ENCODE measurements around the gene ZNF93.

- TF ChIP-seq, protein P1, sequence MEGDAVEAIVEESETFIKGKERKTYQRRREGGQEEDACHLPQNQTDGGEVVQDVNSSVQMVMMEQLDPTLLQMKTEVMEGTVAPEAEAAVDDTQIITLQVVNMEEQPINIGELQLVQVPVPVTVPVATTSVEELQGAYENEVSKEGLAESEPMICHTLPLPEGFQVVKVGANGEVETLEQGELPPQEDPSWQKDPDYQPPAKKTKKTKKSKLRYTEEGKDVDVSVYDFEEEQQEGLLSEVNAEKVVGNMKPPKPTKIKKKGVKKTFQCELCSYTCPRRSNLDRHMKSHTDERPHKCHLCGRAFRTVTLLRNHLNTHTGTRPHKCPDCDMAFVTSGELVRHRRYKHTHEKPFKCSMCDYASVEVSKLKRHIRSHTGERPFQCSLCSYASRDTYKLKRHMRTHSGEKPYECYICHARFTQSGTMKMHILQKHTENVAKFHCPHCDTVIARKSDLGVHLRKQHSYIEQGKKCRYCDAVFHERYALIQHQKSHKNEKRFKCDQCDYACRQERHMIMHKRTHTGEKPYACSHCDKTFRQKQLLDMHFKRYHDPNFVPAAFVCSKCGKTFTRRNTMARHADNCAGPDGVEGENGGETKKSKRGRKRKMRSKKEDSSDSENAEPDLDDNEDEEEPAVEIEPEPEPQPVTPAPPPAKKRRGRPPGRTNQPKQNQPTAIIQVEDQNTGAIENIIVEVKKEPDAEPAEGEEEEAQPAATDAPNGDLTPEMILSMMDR (IDR thresholded peaks at IDR 0.05) = no peak
- no peak for TF ChIP-seq POLR2A (IDR thresholded peaks at IDR 0.05)
Measured at GRCh38 chr19:19871932-19872331, 28.8 kb upstream of the ZNF93 start.
